Esophagus squamous epithelium (tissue), 4 donors: Measurements from ENCODE around the gene CPNE6.

Source experiments
- POLR2A ChIP-seq, 4 donors: fragments of 450-650 bp; IDR thresholded peaks; one replicate each; pipeline ENCODE4 v1.6.1; 2017; ENCODE audit warnings: antibody characterized with exemption in 4 of 4, mild to moderate bottlenecking in 4 of 4, moderate library complexity in 3 of 4
- TF ChIP-seq, protein P1 (sequence below), 6 experiments: fragments of 450-650 bp in 4 of 6; fragments of 200-600 bp in 2 of 6; sonication (generic) in 2 of 6; IDR thresholded peaks; one replicate each; pipeline ENCODE4 v1.5.1; 2016 to 2019; ENCODE audit warnings: antibody characterized with exemption in 6 of 6, mild to moderate bottlenecking in 4 of 6, moderate library complexity in 4 of 6

DNA sequence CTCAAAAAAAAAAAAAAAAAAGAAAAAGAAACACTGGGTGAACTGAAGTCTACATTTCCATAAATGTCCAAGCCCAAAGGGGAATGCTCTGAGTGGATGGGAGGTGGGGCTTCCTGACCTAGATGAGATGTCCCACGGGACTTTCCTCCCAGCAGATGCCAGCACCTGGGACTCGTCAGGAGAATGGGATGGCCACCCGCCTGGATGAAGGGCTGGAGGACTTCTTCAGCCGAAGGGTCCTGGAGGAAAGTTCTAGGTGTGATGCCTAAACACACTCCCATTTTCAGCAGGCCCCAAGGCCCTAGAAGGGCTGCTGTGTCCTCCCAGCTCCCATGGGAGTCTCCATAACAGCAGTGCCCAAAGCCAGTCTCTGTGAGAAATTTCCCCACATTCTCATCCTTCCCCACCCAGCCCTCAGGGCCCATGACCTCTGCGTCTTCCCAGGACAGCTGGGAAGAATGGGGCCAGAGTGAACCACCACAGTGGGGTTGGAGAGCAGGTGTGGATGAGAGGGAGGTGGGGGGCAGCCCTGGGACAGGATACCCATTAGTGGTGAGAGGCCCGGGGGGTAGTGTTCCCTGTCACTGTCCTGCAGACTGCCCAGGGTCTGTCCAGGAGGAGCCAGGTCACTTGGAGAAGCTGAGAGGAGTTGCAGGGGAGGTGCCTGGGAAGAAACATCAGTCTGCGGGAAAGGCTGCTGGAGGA is 7.1 kb upstream of the CPNE6 start:
- TF ChIP-seq, protein P1, sequence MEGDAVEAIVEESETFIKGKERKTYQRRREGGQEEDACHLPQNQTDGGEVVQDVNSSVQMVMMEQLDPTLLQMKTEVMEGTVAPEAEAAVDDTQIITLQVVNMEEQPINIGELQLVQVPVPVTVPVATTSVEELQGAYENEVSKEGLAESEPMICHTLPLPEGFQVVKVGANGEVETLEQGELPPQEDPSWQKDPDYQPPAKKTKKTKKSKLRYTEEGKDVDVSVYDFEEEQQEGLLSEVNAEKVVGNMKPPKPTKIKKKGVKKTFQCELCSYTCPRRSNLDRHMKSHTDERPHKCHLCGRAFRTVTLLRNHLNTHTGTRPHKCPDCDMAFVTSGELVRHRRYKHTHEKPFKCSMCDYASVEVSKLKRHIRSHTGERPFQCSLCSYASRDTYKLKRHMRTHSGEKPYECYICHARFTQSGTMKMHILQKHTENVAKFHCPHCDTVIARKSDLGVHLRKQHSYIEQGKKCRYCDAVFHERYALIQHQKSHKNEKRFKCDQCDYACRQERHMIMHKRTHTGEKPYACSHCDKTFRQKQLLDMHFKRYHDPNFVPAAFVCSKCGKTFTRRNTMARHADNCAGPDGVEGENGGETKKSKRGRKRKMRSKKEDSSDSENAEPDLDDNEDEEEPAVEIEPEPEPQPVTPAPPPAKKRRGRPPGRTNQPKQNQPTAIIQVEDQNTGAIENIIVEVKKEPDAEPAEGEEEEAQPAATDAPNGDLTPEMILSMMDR (IDR thresholded peaks at IDR 0.05), result no peak
- TF ChIP-seq POLR2A (IDR thresholded peaks at IDR 0.05), result no peak
